ENCODE measurements around the gene CCDC47.

Gene CCDC47

GRCh38 chr17:63785556-63785955 is 12.2 kb upstream of the CCDC47 start:
- peak; percentile 50 for DNase-seq (ENCODE audit: low read depth)

- DNase-seq (ENCODE audit: low read depth) = no peak
Observed at GRCh38 chr17:63783522-63783921, 10.1 kb upstream of the CCDC47 start.

DNA sequence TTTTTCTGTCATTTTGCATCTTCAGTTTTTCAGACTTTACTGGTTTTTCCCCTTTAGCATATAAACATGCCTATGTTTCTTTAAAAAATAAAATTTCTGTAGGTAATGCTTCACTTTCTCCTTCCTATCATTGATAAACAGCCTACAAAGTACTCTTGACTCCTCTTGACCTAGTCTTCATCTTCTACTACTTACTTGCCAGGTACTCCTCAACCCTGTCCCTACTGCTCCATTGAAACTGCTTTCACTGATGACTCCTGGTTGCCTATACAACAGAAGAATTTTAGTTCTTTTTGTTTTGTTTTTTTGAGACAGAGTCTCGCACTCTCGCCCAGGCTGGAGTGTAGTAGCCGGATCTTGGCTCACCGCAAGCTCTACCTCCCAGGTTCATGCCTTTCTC is 7.5 kb upstream of the CCDC47 start:
- no peak for DNase-seq (ENCODE audit: low read depth)

DNA sequence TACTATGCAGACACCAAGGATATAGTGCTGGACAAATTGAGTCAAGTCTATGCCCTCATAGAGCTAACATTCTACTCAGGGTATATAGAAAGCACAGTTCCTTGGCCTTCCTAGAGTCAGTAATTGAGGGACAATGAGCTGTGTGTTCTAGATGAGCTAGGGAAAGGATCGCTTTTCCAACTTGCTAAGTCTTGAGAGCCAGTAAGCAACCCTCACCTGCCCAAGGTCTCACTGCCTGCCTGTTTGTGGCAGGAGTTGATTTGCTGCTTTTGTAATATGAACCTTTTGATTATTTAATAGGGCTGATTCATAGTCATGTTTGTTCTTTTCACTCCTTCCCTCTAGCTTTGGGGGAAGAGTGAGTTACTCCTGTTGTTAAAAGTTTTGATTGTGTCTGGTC is 7.1 kb upstream of the CCDC47 start:
- peak; percentile 25 for DNase-seq (ENCODE audit: low read depth)

DNA sequence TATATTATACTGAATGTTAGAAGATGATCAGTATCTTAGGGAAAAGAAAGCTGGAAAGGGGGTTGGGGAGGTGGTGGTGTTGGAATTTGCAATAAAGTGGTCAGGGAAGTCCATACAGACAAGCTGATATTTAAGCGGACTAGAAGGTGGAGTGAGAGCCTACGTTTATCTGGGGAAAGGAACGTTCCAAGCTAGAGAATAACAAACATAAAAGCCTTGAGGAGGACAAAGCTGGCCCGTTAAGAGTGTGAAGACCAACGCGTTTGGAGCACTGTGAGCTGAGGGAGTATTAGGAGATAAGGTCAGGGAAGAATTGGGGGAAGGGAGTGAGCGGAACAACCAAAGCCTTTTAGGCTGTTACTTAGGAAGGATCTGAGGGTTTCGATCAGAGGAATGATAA is 2.0 kb upstream of the CCDC47 start:
- DNase-seq (ENCODE audit: low read depth) = peak; percentile 18

DNA sequence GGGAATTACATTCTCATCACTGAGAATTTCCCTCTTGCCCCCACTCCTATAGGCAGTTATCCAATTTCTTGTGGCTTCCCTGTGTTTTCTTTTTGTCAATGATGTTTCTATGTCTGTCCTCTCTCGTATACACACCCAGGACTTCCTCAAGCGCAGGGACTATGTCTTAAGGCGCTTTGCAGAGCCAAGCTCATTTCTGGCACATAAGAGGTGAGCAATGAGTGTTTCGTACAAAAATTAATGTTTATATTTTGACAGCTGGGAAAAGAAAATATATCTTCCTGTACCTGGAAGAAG is 1.5 kb upstream of the CCDC47 start:
- DNase-seq (ENCODE audit: low read depth) = peak; percentile 30

GRCh38 chr17:63774141-63774968 is 958 bp upstream of the CCDC47 start, which contains the start of gene DDX42:
DDX42 (plus strand) TSS chr17:63774170; CDS start chr17:63787050, 12,880 bp downstream.
- DNase-seq (ENCODE audit: low read depth) = peak; percentile 67

GRCh38 chr17:63772801-63773271 is 561 bp downstream of the CCDC47 start:
- peak; percentile 46 for DNase-seq (ENCODE audit: low read depth)

GRCh38 chr17:63768433-63768832 is 5.0 kb downstream of the CCDC47 start:
- DNase-seq (ENCODE audit: low read depth) = no peak

DNA sequence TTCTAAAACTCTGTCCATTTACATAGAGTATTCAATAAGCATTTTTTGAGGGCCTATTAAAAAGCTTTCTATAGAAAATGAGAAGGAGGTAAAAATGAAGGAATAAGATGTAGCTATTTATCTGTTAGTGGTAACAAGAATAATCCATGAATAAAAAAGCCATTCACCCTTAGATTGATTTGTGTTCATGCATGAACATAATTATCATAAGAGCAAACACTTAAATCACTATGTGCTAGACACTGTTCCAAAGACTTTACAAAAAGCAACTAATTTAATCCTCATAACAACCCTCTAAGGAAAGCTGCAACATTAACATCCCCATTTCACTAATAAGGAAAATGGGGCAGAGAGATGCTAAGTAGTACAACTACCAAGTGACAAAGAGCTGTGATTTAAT is 6.6 kb downstream of the CCDC47 start:
- DNase-seq (ENCODE audit: low read depth) = no peak

GRCh38 chr17:63764716-63765115 is 8.7 kb downstream of the CCDC47 start:
- no peak for DNase-seq (ENCODE audit: low read depth)

DNA sequence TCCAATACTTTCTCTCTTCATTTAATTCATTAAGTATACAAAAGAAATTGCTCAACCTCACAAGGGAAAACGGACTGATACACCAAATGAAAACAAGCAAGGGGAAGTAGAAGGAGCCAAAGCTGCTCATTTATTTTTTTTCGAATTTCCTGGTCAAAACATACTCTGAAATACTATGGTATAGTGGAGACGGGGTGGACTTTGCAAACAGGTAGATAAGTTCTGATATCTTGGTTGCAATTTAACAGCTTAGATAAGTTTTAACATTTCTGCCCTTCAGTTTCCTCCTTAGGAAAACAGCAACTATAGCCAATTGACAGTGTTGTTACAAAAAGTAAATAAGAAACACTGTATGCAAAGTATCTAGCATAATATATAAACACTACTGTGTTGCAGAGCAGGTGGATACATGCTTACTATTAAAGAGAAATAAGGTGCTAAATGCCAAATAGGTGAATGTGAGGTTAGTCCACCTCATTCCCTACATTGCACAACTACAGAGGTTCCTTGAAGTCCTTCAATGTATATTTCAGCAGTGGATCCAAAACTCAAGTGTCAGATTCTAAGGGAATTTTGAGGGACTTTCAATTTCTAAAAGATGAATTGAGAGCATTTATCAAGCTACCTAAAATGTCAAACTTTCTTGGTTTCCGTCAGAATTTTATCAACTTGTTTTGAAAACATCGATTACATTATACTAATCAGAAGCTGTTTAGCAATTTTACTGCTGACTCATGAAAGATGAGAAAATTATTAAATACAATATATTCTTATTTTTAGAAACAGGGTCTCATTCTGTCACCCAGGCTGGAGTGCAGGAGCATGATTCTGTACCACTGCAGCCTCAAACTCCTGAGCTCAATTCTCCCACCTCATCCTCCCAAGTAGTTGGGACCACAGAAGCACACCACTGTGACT is 11.0 kb downstream of the CCDC47 start:
- no peak for DNase-seq (ENCODE audit: low read depth)

GRCh38 chr17:63760771-63761539 is 12.4 kb downstream of the CCDC47 start:
- peak; percentile 35 for DNase-seq (ENCODE audit: low read depth)

DNA sequence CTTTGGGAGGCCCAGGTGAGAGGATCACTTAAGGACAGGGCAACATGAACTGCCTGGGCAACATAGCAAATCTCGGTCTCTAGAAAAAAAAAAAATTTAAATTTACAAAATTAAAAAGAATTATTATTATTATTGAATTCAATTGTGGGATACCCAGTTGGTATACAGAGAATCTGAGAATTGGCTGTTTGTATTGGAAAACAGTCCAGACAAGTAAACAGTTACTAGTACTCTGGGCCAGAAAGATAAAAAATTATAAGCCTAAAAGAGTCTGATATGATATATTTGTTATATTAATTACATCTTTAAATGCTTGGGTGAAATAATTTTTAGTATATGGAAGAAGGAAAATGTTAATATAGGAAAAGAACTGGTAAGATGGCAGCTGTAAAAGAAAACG is 15.0 kb downstream of the CCDC47 start:
- DNase-seq (ENCODE audit: low read depth) = no peak

DNA sequence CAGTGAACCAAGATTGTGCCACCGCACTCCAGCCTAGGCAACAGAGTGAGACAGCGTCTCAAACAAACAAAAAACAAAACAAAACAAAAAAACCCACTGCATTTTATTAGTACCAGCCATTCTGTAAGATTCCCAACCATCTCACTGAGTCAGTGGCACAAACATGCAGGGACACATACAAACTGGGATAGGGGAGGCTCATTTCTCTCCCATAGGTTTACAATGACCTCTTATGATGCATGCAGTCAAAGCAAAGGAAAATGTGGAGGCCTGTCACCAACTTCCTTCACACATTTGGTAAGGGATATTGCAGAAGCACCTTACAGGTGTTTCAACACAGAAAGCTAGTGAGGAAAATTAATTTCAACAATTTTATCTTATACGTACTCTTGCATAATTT is 19.4 kb downstream of the CCDC47 start:
- no peak for DNase-seq (ENCODE audit: low read depth)

- DNase-seq (ENCODE audit: low read depth) = no peak
Observed at GRCh38 chr17:63753215-63753614, 20.2 kb downstream of the CCDC47 start.

GRCh38 chr17:63752707-63753106 is 20.7 kb downstream of the CCDC47 start:
- no peak for DNase-seq (ENCODE audit: low read depth)

- DNase-seq (ENCODE audit: low read depth) = no peak
Observed at GRCh38 chr17:63751806-63752205, 21.6 kb downstream of the CCDC47 start.

- peak; percentile 97 for DNase-seq (ENCODE audit: low read depth)
Observed at GRCh38 chr17:63741408-63742173, 31.8 kb downstream of the CCDC47 start, which contains the start of gene STRADA. STRADA (minus strand) TSS chr17:63741799; CDS start chr17:63728369, 13,430 bp downstream.

DNA sequence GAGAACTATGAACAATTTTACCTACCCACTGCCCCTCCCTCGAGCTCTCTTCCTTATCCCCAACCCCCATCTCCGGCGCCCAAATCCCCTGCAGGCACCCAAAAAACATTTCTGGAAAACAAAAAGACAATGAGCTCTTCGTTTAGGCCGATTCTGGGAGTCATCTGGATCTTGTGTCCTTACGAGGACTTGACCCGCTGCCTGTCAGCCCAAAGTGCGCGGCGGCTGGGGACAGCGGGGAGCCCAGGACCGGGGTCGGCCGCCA is 32.3 kb downstream of the CCDC47 start:
- no peak for DNase-seq (ENCODE audit: low read depth)

- DNase-seq (ENCODE audit: low read depth) = peak; percentile 19
Observed at GRCh38 chr17:63740464-63741142, 32.8 kb downstream of the CCDC47 start.

Data from EH (cell line).